Karpas-422 (cell line): ENCODE measurements around the gene S100A6. TPM values are rescaled to one million over a fixed set of nuclear protein-coding genes. Genes with fewer than 3 reads are reported as not detected.
A peak's percentile ranks its signal among the peaks of the same experiment; 100 is the strongest.
"Not testable (repeated sequence)": the region's sequence is repeated elsewhere in the genome, so short reads cannot be mapped to it uniquely, and the experiment has no call there.

Experiments
- DNase-seq: peaks from one replicate; pipeline ENCODE4 v3.0.0-alpha.2; 2015
- H2AFZ ChIP-seq: fragments of 200-600 bp; sonication (generic); 2 replicates; pipeline ENCODE4 v1.6.1; 2014; ENCODE audit warnings: antibody characterized with exemption, low read length, mixed read lengths
- H3K27ac ChIP-seq: fragments of 200-600 bp; sonication (generic); 2 replicates; pipeline ENCODE4 v1.5.1; 2014; ENCODE audit warnings: mild to moderate bottlenecking, low read length, moderate library complexity
- H3K27me3 ChIP-seq: fragments of 200-600 bp; sonication (generic); 2 replicates; pipeline ENCODE4 v1.6.1; 2014; ENCODE audit warnings: low read length, mixed read lengths
- H3K36me3 ChIP-seq: fragments of 200-600 bp; sonication (generic); 2 replicates; pipeline ENCODE4 v1.6.1; 2014; ENCODE audit warnings: low read length, mixed read lengths; ENCODE audit not compliant: insufficient read depth
- H3K4me1 ChIP-seq: fragments of 200-600 bp; sonication (generic); 2 replicates; pipeline ENCODE4 v1.6.1; 2014; ENCODE audit warnings: mild to moderate bottlenecking, low read length, mixed read lengths
- H3K4me2 ChIP-seq: fragments of 200-600 bp; sonication (generic); 2 replicates; pipeline ENCODE4 v1.6.1; 2014; ENCODE audit warnings: low read length, low read depth, mild to moderate bottlenecking; ENCODE audit not compliant: poor library complexity, severe bottlenecking
- H3K4me3 ChIP-seq: fragments of 200-600 bp; sonication (generic); 2 replicates; pipeline ENCODE4 v1.5.1; 2014; ENCODE audit warnings: mild to moderate bottlenecking, antibody characterized with exemption, low read length, mixed read lengths
- H3K79me2 ChIP-seq: fragments of 200-600 bp; sonication (generic); 2 replicates; pipeline ENCODE4 v1.6.1; 2014; ENCODE audit warnings: mild to moderate bottlenecking, low read length, mixed read lengths
- H3K9ac ChIP-seq: fragments of 200-600 bp; sonication (generic); 2 replicates; pipeline ENCODE4 v1.6.0; 2014; ENCODE audit warnings: low read length
- H3K9me2 ChIP-seq: fragments of 200-600 bp; sonication (generic), shearing (Covaris generic); replicated peaks from 2 replicates; pipeline ENCODE4 v1.6.0; 2014; ENCODE audit warnings: mild to moderate bottlenecking, low read length, moderate library complexity; ENCODE audit not compliant: insufficient read depth
- H3K9me3 ChIP-seq: fragments of 300-700, 200-600 bp; sonication (generic); 2 replicates; pipeline ENCODE4 v1.6.1; 2014; ENCODE audit warnings: low read length, mixed read lengths
- H4K20me1 ChIP-seq: fragments of 200-600 bp; sonication (generic); 2 replicates; pipeline ENCODE4 v1.6.1; 2014; ENCODE audit warnings: mild to moderate bottlenecking, antibody characterized with exemption, low read length, low read depth; ENCODE audit not compliant: insufficient read depth
- total RNA-seq: library from RNA; depleted of rRNA; stranded (reverse); fragments of >200 nt; shearing (Covaris generic); gene quantifications from 2 replicates; pipeline ENCODE4 v1.2.3, GENCODE V29; 2014; ENCODE audit warnings: low replicate concordance

The S100A6 gene
- total RNA-seq, 1 experiment from 2014 or later: 43.3 TPM

GRCh38 chr1:153568367-153569099, 32.7 kb upstream of the S100A6 start:
- Histone ChIP-seq H3K4me3 (no peak overlapping the region; the same call in 1 of the 2 replicates), H3K9ac (peak overlapping the region; percentile 34; the same call in 1 of the 2 replicates)

GRCh38 chr1:153567621-153568366, 32.0 kb upstream of the S100A6 start:
- no peaks in the 10 kb centered on the region for H3K27me3 ChIP-seq
- H3K9me3 ChIP-seq: no peaks in the 10 kb centered on the region
- H3K79me2 ChIP-seq: no peaks in the 10 kb centered on the region
- no peak overlapping the region for H3K4me2 ChIP-seq
- no peak overlapping the region for H3K9ac ChIP-seq
- no peak overlapping the region for H2AFZ ChIP-seq
- no peak overlapping the region for H3K4me3 ChIP-seq
- peaks cover 3% of the 10 kb centered on the region; the same call in 1 of the 2 replicates for H3K4me1 ChIP-seq
- no peaks in the 10 kb centered on the region for H3K36me3 ChIP-seq
- no peaks in the 10 kb centered on the region for H4K20me1 ChIP-seq
- DNase-seq: peak; percentile 39
- no peak overlapping the region for H3K27ac ChIP-seq
- no peaks in the 10 kb centered on the region for H3K9me2 ChIP-seq

More at GRCh38 chr1:153568367-153569099, 32.7 kb upstream of the S100A6 start:
- no peak overlapping the region for H3K27ac ChIP-seq
- no peaks in the 10 kb centered on the region for H3K79me2 ChIP-seq
- H3K4me2 ChIP-seq: no peak overlapping the region
- H3K36me3 ChIP-seq: no peaks in the 10 kb centered on the region
- H3K4me1 ChIP-seq: peaks cover 3% of the 10 kb centered on the region; the same call in 1 of the 2 replicates
- no peaks in the 10 kb centered on the region for H3K9me2 ChIP-seq
- H3K9me3 ChIP-seq: no peaks in the 10 kb centered on the region
- H2AFZ ChIP-seq: no peak overlapping the region
- peak; percentile 87 for DNase-seq
- H4K20me1 ChIP-seq: no peaks in the 10 kb centered on the region
- H3K27me3 ChIP-seq: no peaks in the 10 kb centered on the region

GRCh38 chr1:153566414-153567371, 30.9 kb upstream of the S100A6 start:
- H3K4me1 ChIP-seq: peaks cover 3% of the 10 kb centered on the region; the same call in 1 of the 2 replicates
- H3K4me2 ChIP-seq: no peak overlapping the region
- no peak overlapping the region for H3K27ac ChIP-seq
- H4K20me1 ChIP-seq: no peaks in the 10 kb centered on the region
- H3K9ac ChIP-seq: no peak overlapping the region
- no peaks in the 10 kb centered on the region for H3K36me3 ChIP-seq
- H2AFZ ChIP-seq: no peak overlapping the region
- no peaks in the 10 kb centered on the region for H3K79me2 ChIP-seq
- no peak overlapping the region for H3K4me3 ChIP-seq
- H3K9me2 ChIP-seq: no peaks in the 10 kb centered on the region
- H3K27me3 ChIP-seq: no peaks in the 10 kb centered on the region
- no peaks in the 10 kb centered on the region for H3K9me3 ChIP-seq
- DNase-seq: peak; percentile 45

GRCh38 chr1:153565529-153566374, 30.0 kb upstream of the S100A6 start, which contains the start of gene S100A2:
TSS of gene S100A2 (minus strand) at chr1:153565844. CDS start at chr1:153563877, 1,967 bp downstream.
- Histone ChIP-seq H3K4me1 (peaks cover 3% of the 10 kb centered on the region; the same call in 1 of the 2 replicates), H2AFZ (peak within 1 kb of the TSS; percentile 43; the same call in 1 of the 2 replicates), H4K20me1 (no peaks in the 10 kb centered on the region), H3K27ac (no peak within 1 kb of the TSS), H3K36me3 (no peaks in the 10 kb centered on the region), H3K4me3 (no peak within 1 kb of the TSS), H3K4me2 (no peak within 1 kb of the TSS), H3K9me3 (no peaks in the 10 kb centered on the region), H3K9me2 (no peaks in the 10 kb centered on the region), H3K9ac (no peak within 1 kb of the TSS), H3K79me2 (no peaks in the 10 kb centered on the region), H3K27me3 (no peaks in the 10 kb centered on the region)
- no peak for DNase-seq

GRCh38 chr1:153563991-153564390, 28.2 kb upstream of the S100A6 start:
- Histone ChIP-seq H3K27ac (no peak overlapping the region), H3K9me3 (no peaks in the 10 kb centered on the region), H3K9me2 (no peaks in the 10 kb centered on the region), H3K4me1 (peaks cover 3% of the 10 kb centered on the region; the same call in 1 of the 2 replicates), H3K4me2 (no peak overlapping the region), H3K4me3 (no peak overlapping the region), H3K79me2 (no peaks in the 10 kb centered on the region), H2AFZ (no peak overlapping the region), H4K20me1 (no peaks in the 10 kb centered on the region), H3K9ac (no peak overlapping the region), H3K36me3 (no peaks in the 10 kb centered on the region), H3K27me3 (no peaks in the 10 kb centered on the region)
- no peak for DNase-seq

- Histone ChIP-seq H3K4me1 (no peaks in the 10 kb centered on the region), H3K9ac (no peak overlapping the region), H3K36me3 (no peaks in the 10 kb centered on the region), H2AFZ (no peak overlapping the region), H4K20me1 (no peaks in the 10 kb centered on the region), H3K79me2 (no peaks in the 10 kb centered on the region), H3K27me3 (no peaks in the 10 kb centered on the region), H3K4me2 (no peak overlapping the region), H3K9me3 (no peaks in the 10 kb centered on the region), H3K9me2 (no peaks in the 10 kb centered on the region), H3K27ac (no peak overlapping the region), H3K4me3 (no peak overlapping the region)
- no peak for DNase-seq
Measured at GRCh38 chr1:153563483-153563901, 27.7 kb upstream of the S100A6 start.

GRCh38 chr1:153562021-153562420, 26.2 kb upstream of the S100A6 start:
- not testable (repeated sequence) for H3K9ac ChIP-seq, H3K36me3 ChIP-seq, H3K27ac ChIP-seq, H4K20me1 ChIP-seq, H3K27me3 ChIP-seq, H3K4me2 ChIP-seq, H3K79me2 ChIP-seq, H3K9me3 ChIP-seq, DNase-seq, H3K9me2 ChIP-seq, H3K4me3 ChIP-seq, H2AFZ ChIP-seq, H3K4me1 ChIP-seq
